MCF 10A (cell line): ENCODE results near the gene NRL. TPM values are rescaled to one million over a fixed set of nuclear protein-coding genes. Genes with fewer than 3 reads are reported as not detected.

Experiments used
- BruUV-seq: library from RNA; stranded (reverse); fragments of 400-500 nt; replicated peaks from 2 replicates; lab custom pipeline; 2021; lab: Mats Ljungman, UMichigan
- CTCF ChIA-PET: fragments of 300-600 bp; sonication (Branson Sonifier 250); formaldehyde crosslinking; extraction: SDS; loops from one replicate; lab custom pipeline; 2021; ENCODE audit warnings: antibody characterized with exemption, inconsistent platforms; lab: Yijun Ruan, JAX
- POLR2A ChIA-PET: fragments of 300-600, 350-650 bp; sonication (Branson Sonifier 250); formaldehyde crosslinking; extraction: SDS; loops from one replicate; lab custom pipeline; 2020; ENCODE audit warnings: antibody characterized with exemption, inconsistent platforms; lab: Yijun Ruan, JAX
- DNase-seq: peaks from one replicate; pipeline ENCODE4 v3.0.0-alpha.2; 2018; ENCODE audit not compliant: unreplicated experiment
- H3K27ac Mint-ChIP-seq: one replicate; pipeline ENCODE4 v1.8.0; 2022; ENCODE audit warnings: mild to moderate bottlenecking, low read depth, mixed read lengths; ENCODE audit not compliant: unreplicated experiment
- H3K27me3 Mint-ChIP-seq: one replicate; pipeline ENCODE4 v1.8.0; 2022; ENCODE audit warnings: mixed read lengths; ENCODE audit not compliant: insufficient read depth, unreplicated experiment
- H3K36me3 Mint-ChIP-seq: one replicate; pipeline ENCODE4 v1.8.0; 2022; ENCODE audit warnings: mild to moderate bottlenecking, moderate library complexity, mixed read lengths; ENCODE audit not compliant: insufficient read depth, unreplicated experiment
- H3K4me1 Mint-ChIP-seq: one replicate; pipeline ENCODE4 v1.8.0; 2022; ENCODE audit warnings: mixed read lengths; ENCODE audit not compliant: insufficient read depth, unreplicated experiment
- H3K4me3 Mint-ChIP-seq: one replicate; pipeline ENCODE4 v1.8.0; 2022; ENCODE audit warnings: mild to moderate bottlenecking, moderate library complexity, mixed read lengths; ENCODE audit not compliant: unreplicated experiment
- H3K9me3 Mint-ChIP-seq: one replicate; pipeline ENCODE4 v1.8.0; 2022; ENCODE audit warnings: mixed read lengths; ENCODE audit not compliant: unreplicated experiment
- CTCF ChIP-seq: fragments of 200-600 bp; IDR thresholded peaks from one replicate; pipeline ENCODE4 v1.8.0; 2022; ENCODE audit warnings: antibody characterized with exemption, mild to moderate bottlenecking; ENCODE audit not compliant: unreplicated experiment
- intact Hi-C: fragments of 100-400 bp; cut with micrococcal nuclease; formaldehyde crosslinking; loops from 2 replicates; pipeline ENCODE4 v1.14.1; 2022
- total RNA-seq: library from RNA; stranded (reverse); gene quantifications from 2 replicates; pipeline ENCODE4 v1.2.3, GENCODE V29; 2022

The NRL gene
- total RNA-seq, 1 experiment from 2014 or later, result 2.1 TPM

GRCh38 chr14:24054646-24055045 is 60.1 kb downstream of the NRL start:
- Mint-ChIP-seq H3K27me3 (peaks cover 80% of the 10 kb centered on the region), H3K4me1 (peaks cover 12% of the 10 kb centered on the region), H3K9me3 (no peaks in the 10 kb centered on the region), H3K27ac (no peak overlapping the region), H3K4me3 (no peak overlapping the region), H3K36me3 (peaks cover 9% of the 10 kb centered on the region)
- DNase-seq, result no peak
- no peak for TF ChIP-seq CTCF
- ChIA-PET CTCF (interaction anchor here (0.6 to 6.5 kb wide), 4 partner anchors 36 to 387 kb away, joined by 3 to 79 read pairs (median 4); no protein-coding TSS in a partner anchor), POLR2A (no interaction called here)
- intact Hi-C loops, result no loop called here
- BruUV-seq, result no TSS peak

- TF ChIP-seq CTCF, result no peak
- H3K27me3 Mint-ChIP-seq, result peaks cover 83% of the 10 kb centered on the region
- H3K9me3 Mint-ChIP-seq, result no peaks in the 10 kb centered on the region
- no peak for DNase-seq
- H3K36me3 Mint-ChIP-seq, result peaks cover 9% of the 10 kb centered on the region
- no peak overlapping the region for H3K4me3 Mint-ChIP-seq
- BruUV-seq, result no TSS peak
- POLR2A ChIA-PET, result no interaction called here
- H3K27ac Mint-ChIP-seq, result no peak overlapping the region
- H3K4me1 Mint-ChIP-seq, result peaks cover 12% of the 10 kb centered on the region
- CTCF ChIA-PET, result interaction anchor here (0.6 to 6.5 kb wide), 5 partner anchors 36 to 386 kb away, joined by 3 to 79 read pairs (median 4); no protein-coding TSS in a partner anchor
- intact Hi-C loops, result no loop called here
These were observed 60.5 kb downstream of the NRL start for GRCh38 chr14:24054324-24054641.

GRCh38 chr14:24053548-24054323 is 61.0 kb downstream of the NRL start:
- Mint-ChIP-seq H3K36me3 (peaks cover 9% of the 10 kb centered on the region), H3K9me3 (no peaks in the 10 kb centered on the region), H3K27ac (no peak overlapping the region), H3K27me3 (peaks cover 89% of the 10 kb centered on the region), H3K4me3 (no peak overlapping the region), H3K4me1 (peaks cover 12% of the 10 kb centered on the region)
- no TSS peak for BruUV-seq
- intact Hi-C loops, result loop anchor here (2.0 kb wide), 1 partner anchor 27 kb away; no protein-coding TSS in a partner anchor
- CTCF ChIA-PET, result interaction anchor here (0.6 to 6.5 kb wide), 5 partner anchors 37 to 386 kb away, joined by 3 to 79 read pairs (median 4); no protein-coding TSS in a partner anchor
- no peak for DNase-seq
- no peak for TF ChIP-seq CTCF
- POLR2A ChIA-PET, result no interaction called here
